Activated CD4-positive, alpha-beta T cell treated with anti-CD3 and anti-CD28 coated beads for 48 hours (primary cell): ENCODE results near the gene GDAP2.

Experiments
- DNase-seq: peaks from one replicate; pipeline ENCODE4 v3.0.0-alpha.2; 2020

GDAP2 gene

DNA sequence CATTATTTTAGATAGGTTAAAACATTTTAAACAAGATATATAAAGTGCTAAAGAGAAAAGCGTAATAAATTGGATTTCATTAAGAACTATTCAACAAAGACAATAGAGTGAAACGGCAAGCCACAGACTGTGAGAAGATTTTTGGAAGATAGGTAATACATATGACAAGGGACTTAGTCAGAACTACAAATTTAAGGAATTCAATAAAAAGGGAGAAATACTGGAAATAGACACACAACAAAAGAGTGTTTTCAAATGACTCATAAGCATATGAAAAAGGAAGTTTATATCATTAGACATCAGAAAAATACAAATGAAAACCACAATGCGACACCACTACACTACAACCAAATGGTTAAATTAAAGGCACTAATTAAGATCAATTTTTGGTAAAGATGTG is 90.5 kb downstream of the GDAP2 start:
- DNase-seq, result no peak

DNA sequence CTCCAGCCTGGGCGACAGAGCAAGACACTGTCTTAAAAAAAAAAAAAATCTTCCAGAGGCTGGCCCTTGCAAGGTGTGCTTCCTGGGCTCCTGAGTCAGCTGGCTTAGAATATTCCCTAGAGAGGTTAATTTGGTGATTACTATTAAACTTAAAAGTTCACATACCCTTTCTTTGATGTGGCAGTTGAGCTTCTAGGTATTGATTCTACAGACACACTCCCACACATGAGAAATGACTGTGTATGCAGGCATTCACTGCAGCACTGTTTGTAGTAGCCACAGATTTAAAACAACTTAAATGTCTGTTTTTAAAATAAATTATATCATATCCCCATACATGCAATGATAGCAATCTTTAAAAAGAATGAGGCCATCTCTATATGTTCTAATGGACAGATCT is 93.4 kb downstream of the GDAP2 start:
- DNase-seq, result no peak

DNA sequence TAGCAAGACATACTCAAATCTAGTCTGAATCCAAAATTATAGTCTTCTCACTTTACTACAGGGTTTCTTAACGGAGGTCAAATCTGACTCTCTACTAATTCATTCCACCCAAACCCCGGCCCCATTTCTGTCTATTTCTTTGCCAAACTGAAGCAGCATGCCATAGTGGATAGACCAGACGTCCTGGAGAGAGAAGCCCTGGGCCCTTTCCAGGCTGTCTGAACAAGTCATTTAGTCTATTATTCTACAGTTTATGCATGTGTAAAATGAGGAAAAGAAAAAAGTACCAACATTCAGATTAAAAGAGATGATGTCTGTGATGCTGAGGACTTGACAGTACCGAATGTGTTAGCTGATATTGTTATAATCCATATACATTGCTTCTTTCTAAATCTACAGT is 95.0 kb downstream of the GDAP2 start:
- DNase-seq, result no peak

DNA sequence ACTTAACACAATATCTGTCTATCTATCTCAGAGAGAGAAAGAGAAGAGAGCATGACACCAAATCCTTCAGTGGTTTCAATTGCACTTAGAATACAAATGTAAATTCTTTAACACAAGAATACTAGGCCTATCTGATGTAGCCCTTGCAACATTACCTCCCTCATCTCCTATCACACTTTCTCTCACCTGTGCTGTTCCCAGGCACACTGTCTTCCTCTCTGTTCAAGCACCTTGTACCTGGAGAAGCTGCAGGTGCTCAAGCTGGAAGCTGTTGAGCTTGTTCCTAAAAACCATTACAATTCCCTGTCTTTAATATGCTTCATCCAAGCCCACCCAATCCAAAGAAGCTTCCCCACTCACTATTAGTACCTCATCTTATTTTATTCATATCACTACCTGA is 97.0 kb downstream of the GDAP2 start:
- no peak for DNase-seq

DNA sequence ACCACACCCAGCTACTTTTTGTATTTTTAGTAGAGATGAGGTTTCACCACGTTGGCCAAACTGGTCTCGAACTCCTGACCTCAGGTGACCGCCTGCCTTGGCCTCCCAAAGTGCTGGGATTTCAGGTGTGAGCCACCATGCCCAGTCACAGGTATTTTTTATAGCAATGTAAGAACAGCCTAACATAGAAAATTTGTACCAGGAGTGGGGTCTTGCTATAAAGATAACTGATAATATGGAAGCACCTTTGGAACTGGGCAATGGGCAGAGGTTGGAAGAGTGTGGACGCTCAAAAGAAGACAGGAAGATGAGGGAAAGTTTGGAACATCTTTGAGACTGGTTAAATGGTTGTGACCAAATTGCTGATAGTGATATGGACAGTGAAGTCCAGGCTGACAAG is 99.2 kb downstream of the GDAP2 start:
- DNase-seq, result no peak

DNA sequence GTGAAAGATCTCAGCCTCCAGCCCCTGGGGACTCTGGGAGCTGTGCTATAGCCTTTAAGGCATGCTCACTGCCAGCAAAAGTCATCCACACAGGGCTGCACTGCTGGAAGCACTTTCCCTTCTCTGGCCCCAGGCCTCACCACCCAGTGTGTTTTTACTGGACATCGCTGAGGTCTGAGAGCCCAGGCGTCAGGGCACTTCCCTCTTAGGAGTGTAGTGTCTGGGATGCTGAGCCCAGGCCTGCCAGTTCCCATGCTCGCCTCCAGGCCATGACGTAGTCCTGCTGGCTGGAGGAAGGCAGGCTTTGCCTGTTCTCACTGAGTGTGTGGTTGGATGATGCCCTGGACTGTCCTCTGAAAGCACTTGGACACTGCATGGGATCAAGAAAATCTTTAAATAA is 101.2 kb downstream of the GDAP2 start:
- no peak for DNase-seq

DNA sequence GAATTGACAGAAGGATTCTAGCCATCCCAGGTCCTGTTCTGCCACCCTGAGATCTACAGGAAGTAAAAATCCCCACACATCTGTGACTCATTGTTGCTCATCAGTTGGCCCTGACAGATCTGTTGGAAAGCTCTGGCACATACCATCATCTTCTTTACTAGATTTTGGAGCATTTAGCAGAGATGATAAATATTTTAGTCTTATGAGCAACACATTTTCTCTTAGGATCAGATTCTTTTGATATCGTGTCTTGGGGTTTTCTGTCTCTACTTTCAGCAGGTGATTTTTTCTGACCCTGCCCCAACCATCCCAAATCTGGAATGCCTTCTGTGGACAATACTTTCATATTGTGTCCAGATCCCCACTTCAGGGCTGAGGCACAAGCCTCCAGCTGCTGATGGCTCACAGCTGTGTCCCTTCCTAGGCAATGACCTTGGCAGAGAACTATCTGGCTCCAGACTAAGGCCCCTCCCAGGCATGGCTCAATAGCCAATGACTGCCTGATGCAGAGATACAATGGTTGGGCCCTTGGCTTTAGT is 102.8 kb downstream of the GDAP2 start:
- DNase-seq, result no peak

DNA sequence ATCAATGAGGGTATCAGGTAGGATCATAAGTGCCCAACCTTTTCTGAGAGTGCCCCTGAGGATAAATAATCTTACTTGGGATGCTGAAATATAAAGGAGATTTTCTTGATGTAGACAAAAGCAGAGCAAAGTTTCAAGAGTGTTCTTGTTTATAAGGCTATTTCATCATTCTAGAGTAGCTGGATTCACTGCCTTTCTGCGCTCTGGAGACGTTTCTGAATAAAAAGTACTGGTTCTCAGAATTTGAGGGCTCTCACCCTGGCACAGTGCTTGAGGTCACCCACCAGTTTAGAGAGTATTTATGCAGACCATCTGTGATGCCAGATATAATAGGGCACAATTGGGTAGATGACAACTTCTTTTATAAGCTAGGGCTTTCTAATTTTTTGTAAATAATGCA is 103.3 kb downstream of the GDAP2 start:
- DNase-seq, result no peak

DNA sequence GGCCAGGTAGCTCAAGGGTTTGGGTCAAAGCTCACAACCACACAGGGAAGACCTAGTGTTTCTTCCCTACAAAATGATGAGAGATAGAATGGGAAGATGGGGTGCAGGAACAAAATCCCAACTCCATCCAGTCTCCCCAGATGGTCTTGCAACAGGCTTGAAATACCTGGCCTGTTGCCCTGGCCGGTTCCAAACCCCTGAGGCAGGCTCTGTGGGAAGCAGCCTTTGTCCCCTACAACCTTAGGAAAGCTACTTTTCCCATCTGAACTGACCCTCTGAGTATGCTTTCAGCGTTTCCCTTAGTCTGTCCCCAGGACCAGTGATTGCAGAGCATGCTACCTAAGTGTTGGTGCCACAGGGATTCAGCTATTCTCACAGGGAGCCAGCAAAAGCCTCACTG is 104.0 kb downstream of the GDAP2 start:
- DNase-seq, result no peak

DNA sequence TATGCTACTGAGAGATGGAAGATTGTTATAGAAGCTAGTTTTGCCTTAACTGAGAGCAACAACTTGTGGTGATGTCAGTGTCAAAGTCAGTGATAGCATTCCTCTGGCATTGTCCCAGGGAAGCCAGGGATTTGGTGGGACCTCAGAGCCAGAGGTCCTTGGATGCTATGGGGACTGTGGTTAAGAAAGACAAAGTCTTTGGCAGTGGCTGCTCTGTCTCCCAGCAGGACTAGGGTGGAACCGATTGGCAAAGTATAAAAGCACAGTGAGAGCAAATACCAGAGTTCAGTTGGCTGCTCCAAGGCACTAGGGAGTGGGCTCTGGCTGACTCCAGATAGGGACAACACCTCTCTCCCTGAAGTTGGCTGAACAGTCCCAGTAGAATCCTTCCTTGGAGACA is 104.8 kb downstream of the GDAP2 start:
- DNase-seq, result no peak

DNA sequence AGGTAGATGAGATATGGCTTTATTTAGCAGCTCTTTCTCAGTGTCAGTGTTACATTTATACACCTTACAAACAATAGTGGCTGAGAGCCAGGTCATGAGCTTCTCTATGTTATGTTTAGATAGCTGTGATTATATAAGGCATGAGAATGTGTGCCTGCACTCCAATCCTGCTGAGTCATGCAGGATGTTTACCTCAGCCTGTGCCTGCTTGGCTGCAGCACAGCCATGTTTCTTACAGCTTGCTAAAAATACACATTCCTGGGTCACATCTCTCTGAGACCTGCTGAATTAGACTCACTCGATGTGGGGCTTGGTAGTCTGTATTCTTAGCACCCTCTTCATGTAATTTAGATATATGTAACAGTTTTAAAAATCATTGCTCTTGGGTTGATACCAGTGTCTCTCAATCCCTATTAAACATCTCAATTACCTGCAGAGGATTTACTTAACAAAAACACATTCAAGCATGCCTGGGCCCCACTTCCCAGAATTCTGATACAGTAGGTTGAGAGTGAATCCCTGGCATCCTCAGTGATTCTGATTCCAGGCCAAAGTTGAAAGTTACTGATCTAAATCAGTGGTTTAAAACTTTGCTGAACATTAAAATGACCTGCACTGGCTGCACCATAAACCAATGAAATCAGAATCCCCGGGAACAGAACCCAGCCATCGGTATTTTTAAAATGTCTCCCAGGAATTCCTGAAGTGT is 107.5 kb downstream of the GDAP2 start:
- no peak for DNase-seq

DNA sequence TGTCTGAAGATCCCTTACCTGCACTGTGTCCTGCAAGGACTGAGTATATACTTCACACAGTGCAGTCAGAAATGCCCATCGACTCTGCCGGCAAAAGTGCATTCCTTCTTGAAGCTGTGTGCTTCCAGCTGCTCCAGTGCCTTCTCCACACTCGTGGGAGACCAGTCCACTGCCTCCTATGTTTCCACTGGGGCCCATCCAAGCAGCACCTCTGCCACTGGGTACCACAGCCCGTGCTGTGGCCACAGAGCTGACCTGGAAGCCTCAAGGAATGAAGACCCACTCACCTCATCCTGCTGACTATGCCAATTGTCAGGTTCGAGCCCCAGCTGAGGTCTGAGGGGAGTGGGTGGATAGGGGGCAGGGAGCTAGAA is 108.1 kb downstream of the GDAP2 start:
- no peak for DNase-seq

DNA sequence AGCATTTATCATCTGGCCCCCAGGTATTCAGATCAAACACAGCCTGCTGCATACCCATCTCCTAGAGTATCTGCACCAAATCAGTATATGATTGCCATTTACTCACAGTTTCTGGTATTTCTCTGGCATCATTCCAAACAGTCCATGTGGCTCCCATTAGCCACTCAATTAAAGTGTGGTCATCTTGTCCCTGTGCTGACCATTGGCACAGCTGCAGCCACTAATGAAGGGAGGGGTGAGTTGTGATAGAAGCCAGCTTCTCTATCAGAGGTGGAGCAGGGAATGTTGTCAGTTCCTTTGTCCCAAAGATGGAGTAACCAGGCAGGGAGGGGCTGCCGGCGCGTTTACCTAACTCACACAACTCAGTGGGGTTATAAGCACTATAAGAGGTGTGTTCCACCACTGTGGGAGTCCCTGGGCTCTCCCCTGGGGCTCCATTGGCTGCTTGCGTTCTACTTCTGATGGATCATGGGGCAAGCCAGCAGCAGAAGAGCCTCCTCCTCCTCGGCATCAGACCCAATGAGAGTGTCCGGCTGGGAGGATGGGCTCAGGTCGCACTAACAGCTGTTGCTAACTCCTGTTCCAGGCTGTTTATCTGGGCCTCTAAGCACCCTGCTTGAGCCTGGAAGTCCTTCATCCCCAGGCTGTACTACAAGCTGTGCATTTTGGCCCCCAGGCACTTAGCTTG is 108.6 kb downstream of the GDAP2 start:
- no peak for DNase-seq

DNA sequence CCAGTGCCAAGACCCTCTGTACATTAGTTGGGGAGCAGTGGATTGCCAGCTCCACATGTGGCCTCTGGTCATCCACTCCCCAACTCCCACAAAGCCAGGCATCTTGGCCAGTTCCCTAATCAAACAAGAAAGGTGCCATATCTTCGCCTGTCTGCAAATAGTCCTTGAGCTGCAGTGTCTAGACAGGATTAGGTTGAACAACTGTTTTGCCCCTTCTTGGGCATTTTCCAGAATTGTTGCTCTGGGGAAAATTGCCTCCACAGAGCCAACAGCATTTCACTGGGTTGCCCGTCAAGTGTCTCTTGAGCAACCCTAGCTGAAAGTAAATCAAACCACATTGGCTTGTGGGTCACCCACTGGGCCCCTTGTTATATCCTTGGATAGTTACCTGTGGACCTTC is 109.3 kb downstream of the GDAP2 start:
- no peak for DNase-seq

DNA sequence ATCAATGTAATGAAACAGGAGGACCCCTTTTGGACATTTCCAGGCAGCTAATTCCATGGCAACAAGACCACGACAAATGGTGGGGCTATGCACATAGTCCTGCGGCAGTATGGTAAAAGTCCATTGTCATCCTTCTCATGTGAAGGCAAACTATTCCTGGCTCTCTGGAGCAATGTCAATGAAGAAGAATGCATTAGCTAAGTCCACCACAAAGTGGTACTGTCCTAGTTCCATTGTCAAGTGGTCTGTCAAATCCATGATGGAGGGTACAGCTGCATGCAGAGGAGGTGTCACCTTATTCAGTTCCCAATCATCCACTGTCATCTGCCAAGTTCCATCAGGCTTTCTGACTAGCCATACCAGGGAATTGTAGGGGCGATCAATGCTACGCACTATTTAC is 110.1 kb downstream of the GDAP2 start:
- no peak for DNase-seq

DNA sequence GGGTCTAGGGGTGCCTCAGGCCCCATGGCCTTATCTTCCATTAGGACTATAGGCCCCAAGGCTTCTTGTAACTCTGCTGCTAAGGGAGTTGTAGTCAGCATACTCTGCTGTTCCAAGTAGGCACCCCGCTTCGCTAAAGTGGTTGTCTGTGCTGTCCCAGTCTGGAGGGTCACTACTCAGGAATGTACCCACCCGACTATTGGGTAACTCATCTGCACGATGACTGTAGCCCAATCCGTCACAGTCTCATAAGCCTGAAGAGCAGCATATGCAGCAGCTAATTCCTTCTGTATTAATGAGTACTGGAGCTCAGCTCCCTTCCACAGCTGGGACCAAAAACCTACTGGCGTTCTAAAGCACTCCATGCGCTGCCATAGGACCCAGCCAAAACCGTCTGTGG is 111.0 kb downstream of the GDAP2 start:
- no peak for DNase-seq

DNA sequence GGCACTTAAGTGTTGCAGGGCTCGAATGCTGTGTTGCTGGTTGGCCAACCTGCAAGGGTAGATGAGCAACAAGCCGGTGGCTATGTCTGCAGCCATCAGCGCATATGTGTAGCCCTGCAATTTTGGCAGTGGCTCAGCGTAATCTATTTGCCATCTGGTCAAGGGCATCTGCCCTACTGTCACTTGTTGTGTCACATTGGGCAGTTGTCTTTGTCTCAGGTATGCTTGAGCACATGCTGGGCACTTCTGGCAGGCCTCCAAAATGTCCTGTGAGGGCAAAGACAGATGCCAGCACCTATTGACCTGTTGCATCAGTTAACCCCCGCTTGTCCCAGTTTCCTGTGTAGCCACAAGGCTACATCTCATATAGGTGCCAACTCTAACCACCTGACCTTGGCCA is 111.8 kb downstream of the GDAP2 start:
- DNase-seq, result no peak

DNA sequence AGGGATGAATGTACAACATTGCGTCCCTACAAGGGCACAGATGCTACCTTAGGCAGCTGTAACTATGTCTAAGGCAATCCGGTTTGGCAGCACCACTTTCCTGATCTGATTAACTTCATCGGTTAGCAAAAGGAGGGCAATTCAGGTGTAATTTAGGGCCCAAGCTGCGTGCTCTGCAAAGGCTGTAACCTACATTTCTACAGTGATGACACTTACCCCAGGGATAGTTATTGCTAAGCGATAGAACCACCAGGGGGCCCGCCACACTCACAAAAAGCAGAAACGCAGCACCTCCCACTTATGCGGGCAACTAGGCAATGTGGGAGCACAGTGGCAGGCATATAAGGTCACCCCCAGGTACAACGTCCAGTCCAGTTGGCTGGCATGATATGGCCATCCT is 113.5 kb downstream of the GDAP2 start:
- no peak for DNase-seq

DNA sequence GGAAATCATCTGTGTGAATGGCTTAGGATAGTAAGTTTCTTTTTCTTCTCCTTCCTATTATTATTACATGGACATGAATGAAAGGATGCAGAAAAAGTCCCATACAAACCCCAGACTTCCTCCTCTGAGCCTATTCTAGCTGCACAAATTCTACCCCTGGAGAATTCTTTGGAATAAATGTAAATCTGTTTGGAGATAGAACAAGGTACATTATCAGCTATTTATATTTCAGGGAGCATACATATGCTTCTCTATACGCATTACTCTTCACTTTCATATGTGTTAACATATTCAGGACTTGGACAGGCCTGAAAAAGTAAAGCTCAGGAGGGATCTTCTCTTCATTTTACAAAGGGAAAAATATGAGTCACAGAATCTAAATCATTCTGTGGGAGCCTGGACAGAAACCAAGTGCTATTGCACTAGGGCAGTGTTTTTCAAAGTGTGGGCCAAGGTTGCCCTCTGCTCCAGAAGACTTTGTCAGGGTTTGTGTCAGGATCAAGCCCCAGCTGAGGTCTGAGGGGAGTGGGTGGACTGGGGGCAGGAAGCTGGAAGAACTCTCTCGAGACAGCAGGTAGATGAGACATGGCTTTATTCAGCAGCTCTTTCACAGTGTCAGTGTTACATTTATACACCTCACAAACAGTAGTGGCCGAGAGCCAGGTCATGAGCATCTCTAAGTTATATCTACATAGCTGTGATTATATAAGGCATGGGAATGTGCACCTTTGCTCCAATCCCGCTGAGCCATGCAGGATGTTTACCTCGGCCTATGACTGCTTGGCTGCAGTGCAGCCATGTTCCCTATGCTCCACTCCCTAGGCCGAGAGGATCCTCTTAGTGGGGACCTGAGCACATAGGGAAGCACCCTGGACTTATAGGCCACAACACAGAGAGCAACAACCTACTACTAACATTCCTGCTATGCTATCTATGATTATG is 114.3 kb downstream of the GDAP2 start:
- DNase-seq, result no peak
